Measurements from ENCODE around the gene TADA1.

Gene TADA1

GRCh38 chr1:166875734-166876539 is at the start of gene TADA1:
TADA1 (minus strand) TSS chr1:166876264; CDS start chr1:166876233, 31 bp downstream.
- peak; percentile 67 for DNase-seq

DNA sequence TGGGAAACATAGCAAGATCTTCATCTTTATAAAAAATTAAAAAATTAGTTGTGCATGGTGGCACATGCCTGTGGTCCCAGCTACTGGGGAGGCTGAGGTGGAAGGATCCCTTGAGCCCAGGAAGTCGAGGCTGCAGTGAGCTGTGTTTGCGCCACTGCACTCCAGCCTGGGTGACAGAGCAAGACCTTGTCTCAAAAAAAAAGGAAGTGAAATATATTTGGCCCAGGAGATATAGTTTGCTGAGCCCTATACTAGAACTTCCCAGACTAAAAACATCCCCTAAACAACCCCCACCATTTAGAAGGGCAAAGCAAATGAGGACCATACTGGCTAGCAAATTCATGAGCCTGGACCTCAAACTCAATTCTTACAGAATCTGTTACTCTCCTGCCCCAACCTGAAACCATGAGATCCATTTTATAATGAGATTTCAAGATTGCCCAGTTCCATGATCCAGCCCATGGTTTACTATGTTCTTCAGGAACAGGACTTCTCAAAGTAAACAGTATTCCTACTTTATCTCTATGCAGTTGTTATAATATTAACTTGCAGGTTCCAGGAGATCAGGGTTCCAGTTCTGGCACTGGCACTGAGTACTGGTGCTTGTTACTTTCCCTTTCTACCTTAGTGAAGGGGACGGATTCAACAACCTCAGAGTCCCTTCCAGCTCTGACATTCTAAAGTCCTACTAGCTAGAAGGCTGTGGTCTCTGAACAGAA is 48.9 kb upstream of the TADA1 start:
- DNase-seq, result no peak

GRCh38 chr1:166920561-166921475 is 44.8 kb upstream of the TADA1 start:
- no peak for DNase-seq

GRCh38 chr1:166918956-166919316 is 42.9 kb upstream of the TADA1 start:
- DNase-seq, result no peak

DNA sequence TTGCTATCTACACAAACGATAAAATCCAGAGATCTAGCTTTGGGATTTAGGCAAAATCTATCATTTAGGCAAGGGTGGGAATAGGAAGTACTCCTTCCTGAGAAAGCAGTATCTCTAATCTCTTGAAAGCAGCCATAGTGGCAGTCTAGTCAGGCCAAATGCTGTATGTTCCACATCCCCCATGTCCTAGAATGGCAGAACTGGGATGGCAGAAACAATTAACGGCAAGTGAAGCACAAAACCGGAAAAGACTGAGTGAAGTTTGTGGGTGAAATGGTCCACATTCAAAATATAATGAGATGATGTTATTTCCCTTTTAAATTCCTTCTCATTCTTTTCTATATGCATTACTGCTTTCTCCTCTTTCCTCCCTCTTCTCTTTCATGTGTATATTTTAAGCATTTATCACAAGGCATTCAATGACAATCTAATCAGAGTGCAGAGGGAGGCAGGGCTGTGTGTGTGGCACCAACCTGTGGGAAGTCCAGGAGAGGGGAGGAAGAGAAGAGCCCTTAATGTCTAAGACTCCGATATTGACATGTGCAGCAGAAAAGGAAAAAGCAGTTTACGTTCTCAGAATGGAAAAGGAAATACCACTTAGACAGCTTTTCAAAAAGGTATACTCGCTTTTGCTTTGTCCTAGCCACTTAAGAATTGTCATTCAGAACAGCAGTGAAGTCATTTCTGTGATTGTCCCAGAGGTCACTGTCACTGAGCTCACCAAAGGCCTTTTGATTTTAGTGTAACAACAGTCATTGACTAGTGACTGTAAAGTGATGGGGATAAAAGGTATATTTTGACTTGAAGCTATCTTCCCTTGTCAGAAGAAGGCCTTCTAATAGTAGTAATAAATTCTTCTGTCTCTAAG is 42.3 kb upstream of the TADA1 start:
- DNase-seq, result no peak

DNA sequence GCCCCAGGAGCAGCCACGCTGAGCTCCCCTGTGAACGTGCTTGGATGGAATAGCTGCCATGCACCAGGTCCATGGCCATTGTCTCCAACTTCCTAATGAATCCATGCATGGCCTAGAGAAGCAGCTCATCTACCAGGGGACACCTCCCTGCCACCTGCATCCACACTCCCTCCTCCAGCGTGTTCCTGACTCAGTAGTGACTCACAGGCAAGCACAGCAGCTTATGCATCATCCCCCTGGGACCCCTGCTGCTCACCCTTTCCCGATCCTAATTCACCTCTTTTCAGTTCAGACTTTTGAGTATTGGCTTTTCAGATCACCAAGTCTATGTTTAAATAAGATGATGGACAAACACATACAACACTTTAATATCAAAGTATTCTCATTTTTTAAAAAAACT is 39.9 kb upstream of the TADA1 start:
- peak; percentile 80 for DNase-seq

GRCh38 chr1:166915042-166915441 is 39.0 kb upstream of the TADA1 start:
- DNase-seq, result no peak

DNA sequence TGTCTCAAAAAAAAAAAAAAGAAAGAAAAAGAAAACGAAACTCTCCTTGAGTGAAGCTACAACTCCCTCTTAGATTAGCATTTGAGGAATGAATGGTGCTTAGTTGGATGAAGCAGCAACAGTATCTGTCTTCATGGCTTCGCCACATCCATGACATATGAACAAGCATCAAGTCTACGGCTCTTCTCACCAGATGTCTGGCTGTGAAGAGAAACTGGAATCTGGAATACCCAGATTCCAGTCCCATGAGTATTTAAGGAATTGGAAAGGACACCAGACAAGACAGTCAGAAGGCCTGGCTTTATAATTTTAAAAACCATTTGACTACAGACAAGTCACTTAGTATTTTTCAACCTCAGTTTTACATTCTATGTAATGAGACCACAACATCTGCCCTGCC is 38.0 kb upstream of the TADA1 start:
- DNase-seq, result no peak

GRCh38 chr1:166911624-166912023 is 35.6 kb upstream of the TADA1 start:
- no peak for DNase-seq

GRCh38 chr1:166910396-166910994 is 34.4 kb upstream of the TADA1 start:
- DNase-seq, result no peak

- DNase-seq, result no peak
Measured at GRCh38 chr1:166908942-166909341, 32.9 kb upstream of the TADA1 start.

DNA sequence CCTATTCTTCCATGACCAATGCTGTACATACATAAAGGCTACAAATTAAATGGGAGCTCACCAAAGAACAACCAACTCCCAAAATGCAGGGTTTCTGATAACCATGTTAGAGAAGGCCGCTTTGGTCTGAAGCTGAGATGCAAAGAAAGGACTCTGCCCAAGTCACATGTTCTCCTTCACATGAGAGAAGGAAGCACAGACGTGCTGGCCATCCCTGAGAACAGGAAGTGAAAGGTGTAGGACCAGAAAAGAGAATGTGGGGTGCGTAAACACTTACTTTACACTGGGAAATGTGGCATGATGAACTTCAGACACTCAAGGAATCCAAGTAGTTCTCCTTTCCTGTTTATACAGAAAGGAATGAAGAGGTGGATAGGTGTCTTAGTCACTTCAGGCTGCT is 31.7 kb upstream of the TADA1 start:
- DNase-seq, result no peak

GRCh38 chr1:166907051-166907450 is 31.0 kb upstream of the TADA1 start:
- no peak for DNase-seq

DNA sequence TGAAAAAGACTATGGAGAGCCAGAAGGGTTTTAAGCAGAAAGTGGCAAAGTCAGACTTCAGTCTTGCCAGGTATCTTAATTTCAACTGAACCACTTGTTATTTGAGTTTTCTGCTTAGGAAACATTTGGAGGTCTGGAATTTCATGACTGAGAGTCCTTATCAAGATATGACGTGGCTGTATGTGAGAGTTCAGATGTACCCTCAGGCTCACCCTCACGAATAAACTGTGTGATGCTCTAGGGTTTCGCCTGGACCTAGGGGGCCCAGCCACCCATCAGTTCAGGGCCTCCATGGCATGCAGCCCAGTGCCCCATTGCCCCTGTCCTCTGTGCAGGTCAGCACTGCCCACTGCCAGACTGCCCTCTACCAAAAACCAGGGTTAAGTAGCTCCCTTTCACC is 30.6 kb upstream of the TADA1 start:
- no peak for DNase-seq

- DNase-seq, result no peak
Measured at GRCh38 chr1:166905900-166906299, 29.8 kb upstream of the TADA1 start.

- no peak for DNase-seq
Measured at GRCh38 chr1:166905136-166905535, 29.1 kb upstream of the TADA1 start.

DNA sequence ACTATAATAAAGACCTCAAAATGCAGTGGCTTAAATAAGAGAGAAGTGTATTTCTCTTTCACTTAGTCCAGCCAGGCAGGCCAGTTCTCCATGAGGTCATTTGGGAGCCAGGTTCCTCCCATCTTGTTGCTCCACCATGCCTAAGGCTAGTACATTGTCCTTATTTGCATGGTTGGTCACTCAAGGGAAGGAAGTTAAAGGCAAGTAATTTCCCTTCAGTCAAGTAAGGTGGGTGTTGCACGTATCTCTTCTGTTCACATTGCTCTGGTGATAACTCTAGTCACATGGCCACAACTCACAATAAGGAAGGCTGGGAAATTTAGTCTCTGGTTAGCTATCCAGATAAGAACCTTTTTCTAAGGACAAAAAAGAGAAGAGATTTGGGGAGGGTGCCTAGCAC is 27.2 kb upstream of the TADA1 start:
- no peak for DNase-seq

GRCh38 chr1:166902279-166902678 is 26.2 kb upstream of the TADA1 start:
- DNase-seq, result no peak

GRCh38 chr1:166900987-166901386 is 24.9 kb upstream of the TADA1 start:
- no peak for DNase-seq

DNA sequence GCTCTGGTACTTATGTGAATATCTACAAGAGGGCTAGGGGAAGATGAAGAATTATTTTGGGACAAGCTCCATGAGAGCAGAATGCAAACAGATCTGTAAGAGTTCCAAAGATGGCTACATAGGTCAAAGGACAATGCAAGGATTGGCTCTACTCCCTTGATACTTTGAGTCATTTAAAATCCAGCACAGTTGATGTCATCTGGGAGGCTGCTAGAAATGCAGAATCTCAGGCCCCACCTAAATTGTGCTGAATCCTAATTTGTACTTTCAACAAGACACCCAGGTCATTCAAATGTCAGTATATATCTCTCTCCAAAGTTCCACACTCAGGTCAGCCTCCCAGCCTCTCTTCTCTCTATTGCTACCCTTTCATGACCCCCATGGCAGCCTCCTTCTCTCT is 23.7 kb upstream of the TADA1 start:
- no peak for DNase-seq

DNA sequence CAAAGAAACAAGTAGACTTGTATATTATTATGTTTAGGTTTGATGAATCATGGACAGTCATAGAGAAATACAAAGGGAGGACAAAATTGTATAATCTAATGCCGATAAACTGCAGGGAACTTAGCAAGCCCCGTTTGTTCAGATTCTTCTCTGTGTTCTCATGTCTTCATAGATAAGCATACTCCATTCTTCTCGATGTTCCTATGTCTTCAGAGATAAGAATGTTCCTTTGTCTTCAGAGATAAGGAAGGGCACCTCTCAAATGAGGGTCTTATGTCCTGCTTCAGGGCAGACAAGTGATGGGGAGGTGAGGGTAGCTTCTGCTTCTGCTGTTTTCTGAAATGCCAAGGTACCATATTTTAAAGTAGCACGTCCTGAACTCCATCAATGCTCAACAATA is 19.7 kb upstream of the TADA1 start:
- no peak for DNase-seq

- DNase-seq, result no peak
Measured at GRCh38 chr1:166889776-166890175, 13.7 kb upstream of the TADA1 start.

Measured in 8988T (cell line).